ENCODE results near the gene ARID3A.

- TF ChIP-seq CTCF (IDR thresholded peaks at IDR 0.05): no peak
- no peak for TF ChIP-seq POLR2A (IDR thresholded peaks at IDR 0.05)
Measured at GRCh38 chr19:1004803-1005664, 79.2 kb downstream of the ARID3A start.

All from Peyer's patch (tissue), 4 donors.